Brain microvascular endothelial cell (primary cell): ENCODE results near the gene CHMP2B.
A peak's percentile ranks its signal among the peaks of the same experiment; 100 is the strongest.

Source experiments
- DNase-seq: peaks from one replicate; pipeline ENCODE4 v3.0.0-alpha.2; 2020
- H3K27ac ChIP-seq: fragments of 250-450 bp; sonication (Bioruptor Pico); 2 replicates; pipeline ENCODE4 v1.5.1; 2020; ENCODE audit warnings: mild to moderate bottlenecking, moderate library complexity
- H3K27me3 ChIP-seq: fragments of 250-450 bp; sonication (Bioruptor Pico); replicated peaks from 2 replicates; pipeline ENCODE4 v1.5.1; 2020; ENCODE audit warnings: mild to moderate bottlenecking
- H3K36me3 ChIP-seq: fragments of 250-450 bp; sonication (Bioruptor Pico); replicated peaks from 2 replicates; pipeline ENCODE4 v1.5.1; 2020; ENCODE audit warnings: mild to moderate bottlenecking
- H3K4me3 ChIP-seq: 2 replicates; pipeline ENCODE4 v1.5.1; 2011; ENCODE audit warnings: low read depth, mild to moderate bottlenecking, control low read depth, low read length, moderate library complexity
- in situ Hi-C: cut with HindIII; loops from 2 replicates; pipeline ENCODE4 v1.10.0; 2017; ENCODE audit warnings: low sequenced_read_pairs, low pct_ligation_motif_present
- TF ChIP-seq, protein P1 (sequence below): IDR thresholded peaks from 2 replicates; pipeline ENCODE4 v1.5.1; 2011; ENCODE audit warnings: low read depth, mild to moderate bottlenecking, moderate library complexity, low read length, control low read depth, inconsistent platforms; ENCODE audit errors: missing control alignments

The CHMP2B gene

DNA sequence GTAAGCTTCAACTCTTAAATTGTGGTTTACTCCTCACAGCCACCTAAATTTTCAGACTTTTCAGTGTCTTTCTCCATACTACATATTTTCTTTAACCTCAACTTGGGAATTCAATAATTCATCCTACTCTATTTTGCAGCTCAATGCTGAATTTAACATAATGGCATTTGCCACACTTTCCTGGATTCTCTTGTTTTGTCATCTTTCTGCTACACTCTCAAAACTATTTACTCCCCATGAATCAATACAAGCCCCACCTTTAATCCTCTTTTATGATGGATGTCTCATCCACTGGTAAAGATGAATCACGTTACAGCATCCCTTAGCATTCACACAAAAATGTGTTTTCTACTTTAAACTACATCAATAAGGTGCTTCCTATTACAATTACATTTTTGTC is 19.6 kb upstream of the CHMP2B start:
- no peak for DNase-seq
- Histone ChIP-seq H3K27me3 (no peaks in the 10 kb centered on the region), H3K27ac (no peak overlapping the region), H3K4me3 (no peak overlapping the region), H3K36me3 (no peaks in the 10 kb centered on the region)
- in situ Hi-C loops: no loop called here
- TF ChIP-seq, protein P1, sequence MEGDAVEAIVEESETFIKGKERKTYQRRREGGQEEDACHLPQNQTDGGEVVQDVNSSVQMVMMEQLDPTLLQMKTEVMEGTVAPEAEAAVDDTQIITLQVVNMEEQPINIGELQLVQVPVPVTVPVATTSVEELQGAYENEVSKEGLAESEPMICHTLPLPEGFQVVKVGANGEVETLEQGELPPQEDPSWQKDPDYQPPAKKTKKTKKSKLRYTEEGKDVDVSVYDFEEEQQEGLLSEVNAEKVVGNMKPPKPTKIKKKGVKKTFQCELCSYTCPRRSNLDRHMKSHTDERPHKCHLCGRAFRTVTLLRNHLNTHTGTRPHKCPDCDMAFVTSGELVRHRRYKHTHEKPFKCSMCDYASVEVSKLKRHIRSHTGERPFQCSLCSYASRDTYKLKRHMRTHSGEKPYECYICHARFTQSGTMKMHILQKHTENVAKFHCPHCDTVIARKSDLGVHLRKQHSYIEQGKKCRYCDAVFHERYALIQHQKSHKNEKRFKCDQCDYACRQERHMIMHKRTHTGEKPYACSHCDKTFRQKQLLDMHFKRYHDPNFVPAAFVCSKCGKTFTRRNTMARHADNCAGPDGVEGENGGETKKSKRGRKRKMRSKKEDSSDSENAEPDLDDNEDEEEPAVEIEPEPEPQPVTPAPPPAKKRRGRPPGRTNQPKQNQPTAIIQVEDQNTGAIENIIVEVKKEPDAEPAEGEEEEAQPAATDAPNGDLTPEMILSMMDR: no peak

GRCh38 chr3:87209111-87209510 is 18.0 kb upstream of the CHMP2B start:
- TF ChIP-seq, protein P1: no peak
- DNase-seq: no peak
- no peak overlapping the region for H3K4me3 ChIP-seq
- no peaks in the 10 kb centered on the region for H3K27me3 ChIP-seq
- H3K36me3 ChIP-seq: no peaks in the 10 kb centered on the region
- H3K27ac ChIP-seq: no peak overlapping the region
- in situ Hi-C loops: no loop called here

DNA sequence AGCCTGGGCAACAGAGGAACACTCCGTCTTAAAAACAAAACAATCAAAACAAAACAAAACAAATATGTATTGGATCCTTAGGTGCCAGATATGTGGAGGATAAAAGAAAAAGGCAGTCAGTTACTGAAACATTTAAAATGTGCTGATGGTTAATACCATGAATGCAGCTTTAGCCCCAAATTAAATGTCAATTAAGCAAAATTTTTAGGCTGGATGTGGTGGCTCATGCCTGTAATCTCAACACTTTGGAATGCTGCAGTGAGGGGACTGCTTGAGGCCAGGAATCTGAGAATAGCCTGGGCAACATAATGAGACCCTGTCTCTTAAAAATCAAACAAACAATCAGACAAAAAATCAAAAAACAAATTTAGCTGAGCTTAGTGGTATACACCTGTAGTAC is 8.5 kb upstream of the CHMP2B start:
- Histone ChIP-seq H3K4me3 (no peak overlapping the region), H3K36me3 (no peaks in the 10 kb centered on the region), H3K27me3 (no peaks in the 10 kb centered on the region), H3K27ac (no peak overlapping the region)
- in situ Hi-C loops: no loop called here
- DNase-seq: no peak
- TF ChIP-seq, protein P1: no peak

DNA sequence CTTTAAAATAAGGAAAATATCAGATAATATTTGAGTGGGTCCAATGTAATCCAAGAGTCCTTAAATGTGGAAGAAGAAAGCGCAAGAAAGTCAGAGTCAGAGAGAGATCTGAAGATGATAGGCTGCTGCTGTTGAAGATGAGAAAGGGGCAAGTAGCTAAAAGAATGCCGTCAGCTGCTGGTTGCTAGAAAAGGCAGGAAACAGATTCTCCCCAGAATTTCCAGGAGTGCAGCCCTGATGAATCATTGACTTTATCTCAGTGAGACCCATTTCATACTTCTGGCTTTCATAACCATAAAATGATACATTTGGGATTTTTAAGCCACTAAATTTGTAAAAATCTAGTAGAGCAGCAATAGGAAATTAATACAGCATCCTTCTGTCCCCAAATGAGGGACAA is 7.5 kb upstream of the CHMP2B start:
- no peaks in the 10 kb centered on the region for H3K36me3 ChIP-seq
- in situ Hi-C loops: no loop called here
- no peak overlapping the region for H3K27ac ChIP-seq
- TF ChIP-seq, protein P1: no peak
- no peak overlapping the region for H3K4me3 ChIP-seq
- H3K27me3 ChIP-seq: no peaks in the 10 kb centered on the region
- peak; percentile 48 for DNase-seq

GRCh38 chr3:87225659-87226058 is 1.4 kb upstream of the CHMP2B start:
- no peak overlapping the region for H3K27ac ChIP-seq
- H3K4me3 ChIP-seq: no peak overlapping the region
- H3K36me3 ChIP-seq: no peaks in the 10 kb centered on the region
- TF ChIP-seq, protein P1: no peak
- DNase-seq: no peak
- in situ Hi-C loops: no loop called here
- no peaks in the 10 kb centered on the region for H3K27me3 ChIP-seq

- H3K4me3 ChIP-seq: peak overlapping the region; percentile 90
- peak overlapping the region; percentile 86 for H3K27ac ChIP-seq
- in situ Hi-C loops: no loop called here
- H3K27me3 ChIP-seq: no peaks in the 10 kb centered on the region
- H3K36me3 ChIP-seq: no peaks in the 10 kb centered on the region
- no peak for DNase-seq
- TF ChIP-seq, protein P1: no peak
These were observed 681 bp downstream of the CHMP2B start for GRCh38 chr3:87227835-87228144.
